ENCODE measurements around the gene CHMP4B. TPM values are rescaled to one million over a fixed set of nuclear protein-coding genes. Genes with fewer than 3 reads are reported as not detected.

Gene CHMP4B
- total RNA-seq, 1 experiment from 2014 or later = 47.9 TPM

DNA sequence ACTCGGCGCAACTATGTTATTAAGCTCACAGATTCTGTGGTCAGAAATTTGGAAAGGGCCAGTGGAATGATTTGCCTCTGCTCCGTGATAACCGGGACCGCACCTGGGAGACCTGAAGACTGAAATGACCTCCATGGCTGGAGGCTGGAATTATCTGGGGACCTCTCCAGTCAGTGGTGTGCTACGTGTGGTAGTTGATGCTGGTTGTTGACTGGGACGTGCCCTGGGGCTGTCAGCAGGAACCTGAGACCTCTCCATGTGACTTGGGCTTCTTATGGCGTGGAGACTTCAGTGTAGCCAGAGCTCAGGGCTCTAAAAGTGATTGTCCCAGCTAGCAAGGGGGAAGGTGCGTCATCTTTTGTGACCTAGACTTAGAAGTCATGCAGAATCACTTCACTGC, 50.3 kb downstream of the CHMP4B start:
- H3K4me3 ChIP-seq = no peak overlapping the region
- no peak for DNase-seq (ENCODE audit: low read depth in 1 of 2, low spot score in 2 of 2)
- peaks cover 6% of the 10 kb centered on the region; the same call in 1 of the 2 replicates for H3K36me3 ChIP-seq
- no peaks in the 10 kb centered on the region for H3K27me3 ChIP-seq (replicated peaks)
- H3K4me1 ChIP-seq (replicated peaks) = peaks cover 10% of the 10 kb centered on the region
- no peaks in the 10 kb centered on the region for H3K9me3 ChIP-seq (replicated peaks)
- H3K27ac ChIP-seq = no peak overlapping the region

DNA sequence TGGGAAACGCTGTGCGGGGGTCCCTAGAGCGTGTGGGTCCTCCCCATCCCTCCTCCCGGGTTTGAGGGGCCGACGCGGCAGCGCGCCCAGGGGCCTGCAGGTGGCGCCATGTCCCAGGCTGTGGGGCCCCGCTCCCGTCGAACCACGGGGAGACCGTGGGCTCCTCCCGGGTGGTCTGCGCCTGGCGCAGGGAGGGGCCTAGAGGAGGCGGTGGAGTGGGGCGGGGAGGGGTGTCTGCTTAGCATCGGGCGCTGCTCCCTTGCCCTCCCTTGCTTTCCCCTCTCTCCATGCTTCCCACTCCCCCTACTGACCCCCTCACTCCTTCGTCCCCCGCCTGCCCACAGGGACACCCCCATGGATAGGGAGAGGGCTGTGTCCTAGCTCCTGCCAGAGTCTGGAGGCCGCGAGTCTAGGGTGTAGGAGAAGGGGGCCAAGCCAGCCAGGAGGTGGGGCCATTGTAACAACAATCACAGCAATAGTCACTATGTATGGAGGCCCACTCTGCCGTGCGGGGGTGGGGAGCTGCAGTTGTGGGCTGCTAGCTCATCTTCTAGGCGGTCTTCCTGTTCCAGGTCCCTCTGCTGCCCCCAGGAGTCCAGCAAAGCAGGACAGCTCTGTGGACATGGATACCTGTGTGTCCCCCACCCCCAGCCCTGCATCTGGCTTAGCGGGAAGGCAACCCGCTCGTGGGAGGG, 51.7 kb downstream of the CHMP4B start:
- peaks cover 10% of the 10 kb centered on the region for H3K4me1 ChIP-seq (replicated peaks)
- no peaks in the 10 kb centered on the region for H3K36me3 ChIP-seq
- peak; percentile 61 to 86 for DNase-seq (ENCODE audit: low read depth in 1 of 2, low spot score in 2 of 2)
- H3K4me3 ChIP-seq = peak overlapping the region; percentile 11; the same call in 1 of the 2 replicates
- no peak overlapping the region for H3K27ac ChIP-seq
- no peaks in the 10 kb centered on the region for H3K27me3 ChIP-seq (replicated peaks)
- no peaks in the 10 kb centered on the region for H3K9me3 ChIP-seq (replicated peaks)

DNA sequence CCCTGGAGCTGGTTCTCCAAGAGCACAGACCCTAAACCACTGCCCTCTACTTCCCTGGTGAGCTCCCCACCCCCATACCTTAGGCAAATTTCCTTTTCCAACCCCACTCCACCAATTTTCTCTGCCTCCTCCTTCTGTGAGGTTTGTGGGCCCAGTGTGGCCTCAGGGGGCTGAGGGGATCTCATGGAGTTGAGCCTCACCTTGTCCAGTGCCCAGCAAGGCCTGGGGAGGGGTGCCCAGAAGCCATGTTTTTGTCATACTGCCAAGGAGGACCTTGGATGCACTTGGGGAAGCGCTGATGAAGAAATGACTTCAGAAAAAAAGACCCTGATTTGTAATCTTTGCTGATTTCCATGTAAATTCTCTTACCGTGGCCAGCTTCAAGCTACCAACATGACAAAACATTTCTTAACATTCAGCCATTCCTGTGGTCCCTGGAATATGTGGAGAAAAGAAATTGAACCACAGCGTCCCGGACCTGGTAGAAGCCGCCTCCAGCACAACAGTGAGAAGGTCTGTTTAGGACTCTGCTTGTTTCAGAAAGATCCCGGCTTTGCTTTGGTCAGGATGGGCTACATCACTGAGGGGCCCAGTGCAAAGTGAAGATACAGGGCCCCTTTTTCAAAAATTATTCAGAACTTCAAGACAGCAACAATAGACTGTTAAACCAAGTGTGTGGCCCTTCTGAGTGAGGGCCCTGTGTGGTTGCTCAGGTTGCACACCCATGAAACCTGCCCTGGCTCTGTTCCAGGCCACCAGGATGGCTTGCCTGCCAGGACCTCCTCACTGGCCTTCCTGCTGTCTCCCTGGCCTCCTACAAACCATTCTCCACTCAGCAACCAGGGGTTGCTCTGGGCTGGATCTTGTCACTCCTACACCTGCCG, 52.5 kb downstream of the CHMP4B start:
- H3K4me1 ChIP-seq (replicated peaks) = peaks cover 10% of the 10 kb centered on the region
- no peaks in the 10 kb centered on the region for H3K36me3 ChIP-seq
- no peaks in the 10 kb centered on the region for H3K27me3 ChIP-seq (replicated peaks)
- no peak for DNase-seq (ENCODE audit: low read depth in 1 of 2, low spot score in 2 of 2)
- no peak overlapping the region for H3K27ac ChIP-seq
- H3K4me3 ChIP-seq = no peak overlapping the region
- no peaks in the 10 kb centered on the region for H3K9me3 ChIP-seq (replicated peaks)

DNA sequence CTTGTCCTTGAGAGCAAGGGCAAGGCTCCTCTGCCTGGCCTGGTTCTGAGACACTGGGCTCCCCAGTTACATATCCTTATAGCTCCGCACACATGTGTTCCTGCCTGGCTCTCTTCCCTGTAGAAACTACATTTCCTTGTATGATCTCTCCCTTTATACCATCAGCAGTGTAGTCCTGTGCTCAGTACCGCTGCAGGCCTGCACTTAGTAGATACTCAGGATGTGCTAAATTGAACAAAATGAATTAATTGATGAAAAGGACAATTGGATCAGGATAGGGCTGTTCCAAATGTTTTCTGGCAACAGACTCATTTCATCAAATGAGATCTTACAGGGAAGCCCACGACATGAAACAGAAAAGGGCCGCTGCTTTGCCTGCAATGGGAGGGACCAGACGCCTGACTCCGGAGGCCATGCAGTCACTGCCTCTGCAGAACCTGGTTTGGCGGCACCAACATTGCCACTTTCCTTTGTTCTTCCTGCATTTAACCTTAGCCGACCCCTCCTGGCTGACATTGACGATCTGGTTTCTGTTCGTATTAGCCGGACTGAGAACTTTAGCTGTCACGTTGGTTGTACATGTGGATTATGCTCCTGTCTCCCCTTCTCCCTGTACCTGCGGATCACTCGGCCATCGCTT, 53.3 kb downstream of the CHMP4B start:
- H3K27ac ChIP-seq = no peak overlapping the region
- no peaks in the 10 kb centered on the region for H3K9me3 ChIP-seq (replicated peaks)

DNA sequence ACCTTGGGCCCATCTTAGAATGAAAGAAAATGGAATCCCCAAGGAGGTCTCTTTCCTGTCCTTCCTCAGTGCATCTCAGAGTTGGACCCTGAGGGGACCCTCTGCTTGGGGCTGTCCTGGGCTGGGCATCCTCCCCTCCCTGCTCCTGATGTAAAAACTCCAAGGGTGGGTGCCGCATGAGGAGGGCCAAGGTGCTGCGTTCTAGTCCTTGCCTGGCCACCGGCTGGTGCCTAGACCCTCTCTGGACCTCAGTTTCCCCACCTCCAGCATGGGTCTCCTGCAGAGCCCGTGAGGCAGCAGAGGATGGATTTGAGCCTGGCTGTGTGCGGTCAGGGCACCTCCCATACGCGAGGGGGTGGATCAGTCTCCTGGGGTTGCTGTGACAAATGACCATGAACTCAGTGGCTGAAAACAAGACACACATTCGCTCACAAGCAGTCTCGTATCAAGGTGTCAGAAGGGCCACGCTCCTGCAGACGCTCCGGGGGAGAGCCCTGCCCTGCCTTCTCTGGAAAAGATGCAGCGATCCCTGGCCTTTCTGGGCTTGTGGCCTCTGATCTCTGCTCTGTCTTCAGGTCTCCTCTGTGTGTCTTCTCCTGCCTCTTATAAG, 54.7 kb downstream of the CHMP4B start:
- no peak overlapping the region for H3K27ac ChIP-seq
- H3K36me3 ChIP-seq = no peaks in the 10 kb centered on the region
- no peaks in the 10 kb centered on the region for H3K9me3 ChIP-seq (replicated peaks)
- H3K4me1 ChIP-seq (replicated peaks) = peaks cover 10% of the 10 kb centered on the region
- H3K4me3 ChIP-seq = no peak overlapping the region
- DNase-seq (ENCODE audit: low read depth in 1 of 2, low spot score in 2 of 2) = no peak
- no peaks in the 10 kb centered on the region for H3K27me3 ChIP-seq (replicated peaks)

More for the DNA sequence above, 53.3 kb downstream of the CHMP4B start:
- no peaks in the 10 kb centered on the region for H3K36me3 ChIP-seq
- no peak for DNase-seq (ENCODE audit: low read depth in 1 of 2, low spot score in 2 of 2)
- H3K27me3 ChIP-seq (replicated peaks) = no peaks in the 10 kb centered on the region
- H3K4me3 ChIP-seq = no peak overlapping the region
- peaks cover 10% of the 10 kb centered on the region for H3K4me1 ChIP-seq (replicated peaks)

DNA sequence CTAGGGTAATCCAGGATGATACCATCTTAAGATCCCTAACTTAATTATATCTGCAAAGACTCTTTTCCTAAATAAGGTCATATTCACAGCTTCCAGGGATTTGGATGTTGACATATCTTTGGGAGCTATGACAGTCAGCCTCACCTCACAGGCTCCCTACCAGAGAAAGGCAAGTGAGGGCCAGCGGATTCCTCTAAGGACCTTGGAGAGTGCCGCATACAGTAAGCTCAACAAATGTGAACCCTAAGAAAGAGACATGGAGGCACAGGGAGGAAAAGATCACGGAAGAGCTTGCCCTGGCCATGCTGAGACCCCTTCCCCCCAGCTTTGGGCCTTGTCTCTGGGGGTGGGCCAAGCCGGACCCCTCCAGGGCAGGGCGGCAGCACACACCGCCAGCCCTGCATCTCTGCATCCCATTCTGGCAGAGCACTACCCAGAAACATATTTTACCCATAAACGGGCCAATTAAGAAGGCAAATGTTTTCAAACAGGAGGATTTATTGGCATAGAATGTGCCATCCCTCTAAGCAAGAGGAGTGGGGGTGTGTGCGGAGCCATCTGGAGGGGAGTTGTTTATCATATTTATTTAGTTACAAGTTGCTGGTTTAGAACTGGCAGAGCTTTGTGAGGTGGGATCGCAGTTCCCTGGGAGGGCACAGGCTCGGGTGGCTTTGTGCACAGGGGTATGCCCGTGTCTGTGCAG, 55.4 kb downstream of the CHMP4B start:
- DNase-seq (ENCODE audit: low read depth in 1 of 2, low spot score in 2 of 2) = no peak
- Histone ChIP-seq H3K36me3 (no peaks in the 10 kb centered on the region), H3K9me3 (replicated peaks) (no peaks in the 10 kb centered on the region), H3K27me3 (replicated peaks) (no peaks in the 10 kb centered on the region), H3K4me1 (replicated peaks) (peaks cover 16% of the 10 kb centered on the region), H3K4me3 (no peak overlapping the region), H3K27ac (no peak overlapping the region)

DNA sequence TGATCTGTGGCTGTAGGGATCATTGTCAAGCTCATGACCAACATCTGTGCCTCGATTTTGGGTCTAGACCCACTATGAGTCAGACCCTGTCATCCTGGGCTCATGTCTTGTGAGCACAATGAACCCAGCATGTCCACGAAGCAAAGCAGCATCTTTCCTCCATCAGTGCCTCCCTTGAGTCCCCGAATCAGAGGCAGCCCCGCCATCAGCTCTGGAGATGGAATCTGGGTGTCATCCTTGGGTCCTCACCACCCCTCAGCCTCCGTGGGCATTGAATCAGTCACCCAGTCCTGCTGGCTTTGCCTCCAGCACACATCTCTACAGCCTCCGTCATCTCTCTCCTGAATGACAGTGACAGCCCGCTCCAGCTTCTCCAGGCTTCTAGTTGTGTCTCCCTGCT, 56.9 kb downstream of the CHMP4B start:
- no peak overlapping the region for H3K4me3 ChIP-seq
- no peaks in the 10 kb centered on the region for H3K36me3 ChIP-seq
- DNase-seq (ENCODE audit: low read depth in 1 of 2, low spot score in 2 of 2) = no peak
- H3K27ac ChIP-seq = no peak overlapping the region
- H3K9me3 ChIP-seq (replicated peaks) = no peaks in the 10 kb centered on the region
- no peaks in the 10 kb centered on the region for H3K27me3 ChIP-seq (replicated peaks)
- peaks cover 8% of the 10 kb centered on the region for H3K4me1 ChIP-seq (replicated peaks)

DNA sequence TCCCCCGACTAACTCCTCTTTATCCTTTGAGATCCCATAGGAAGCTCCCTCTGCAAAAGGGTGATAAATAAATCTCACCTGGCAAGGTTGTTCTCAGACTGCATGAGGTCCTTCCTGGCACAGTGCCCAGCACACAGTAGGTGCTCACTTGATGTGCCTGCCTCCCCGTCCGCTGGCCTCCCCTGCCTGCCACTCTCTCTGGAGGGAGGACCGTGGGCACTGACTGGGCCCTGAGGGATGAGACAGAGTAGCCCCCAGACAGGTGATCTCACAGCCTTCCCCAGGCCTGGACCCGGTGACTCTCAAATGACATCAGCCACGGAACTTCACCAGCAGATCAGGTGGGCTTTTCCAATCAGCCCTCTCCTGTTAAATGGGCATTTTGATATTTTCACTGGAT, 57.4 kb downstream of the CHMP4B start:
- H3K4me1 ChIP-seq (replicated peaks) = peaks cover 6% of the 10 kb centered on the region; the same call in 1 of the 2 replicates
- H3K36me3 ChIP-seq = no peaks in the 10 kb centered on the region
- no peaks in the 10 kb centered on the region for H3K9me3 ChIP-seq (replicated peaks)
- DNase-seq (ENCODE audit: low read depth in 1 of 2, low spot score in 2 of 2) = no peak
- H3K27ac ChIP-seq = no peak overlapping the region
- no peaks in the 10 kb centered on the region for H3K27me3 ChIP-seq (replicated peaks)
- H3K4me3 ChIP-seq = no peak overlapping the region

DNA sequence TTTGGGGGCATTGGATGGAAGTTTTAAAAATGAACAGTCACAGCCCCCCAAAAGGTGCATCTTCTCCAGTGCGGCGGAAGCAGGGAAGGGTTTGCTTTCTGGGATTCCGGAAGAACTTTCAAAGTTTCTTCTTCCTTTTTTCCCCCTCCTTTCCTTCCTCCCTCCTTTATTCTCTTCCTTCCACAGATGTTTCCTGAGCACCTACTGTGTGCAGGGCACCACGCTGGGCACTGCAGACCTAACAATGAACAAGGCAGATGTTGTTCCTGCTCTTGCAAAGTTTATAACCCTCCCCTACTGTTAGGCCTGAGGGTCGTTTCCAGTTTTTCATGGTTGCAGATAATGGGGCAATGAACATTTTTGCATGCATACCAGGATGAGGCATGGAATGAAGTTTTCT, 58.1 kb downstream of the CHMP4B start:
- H3K9me3 ChIP-seq (replicated peaks) = no peaks in the 10 kb centered on the region
- DNase-seq (ENCODE audit: low read depth in 1 of 2, low spot score in 2 of 2) = no peak
- no peaks in the 10 kb centered on the region for H3K36me3 ChIP-seq
- H3K27me3 ChIP-seq (replicated peaks) = no peaks in the 10 kb centered on the region
- H3K4me3 ChIP-seq = no peak overlapping the region
- peaks cover 6% of the 10 kb centered on the region; the same call in 1 of the 2 replicates for H3K4me1 ChIP-seq (replicated peaks)
- H3K27ac ChIP-seq = no peak overlapping the region

DNA sequence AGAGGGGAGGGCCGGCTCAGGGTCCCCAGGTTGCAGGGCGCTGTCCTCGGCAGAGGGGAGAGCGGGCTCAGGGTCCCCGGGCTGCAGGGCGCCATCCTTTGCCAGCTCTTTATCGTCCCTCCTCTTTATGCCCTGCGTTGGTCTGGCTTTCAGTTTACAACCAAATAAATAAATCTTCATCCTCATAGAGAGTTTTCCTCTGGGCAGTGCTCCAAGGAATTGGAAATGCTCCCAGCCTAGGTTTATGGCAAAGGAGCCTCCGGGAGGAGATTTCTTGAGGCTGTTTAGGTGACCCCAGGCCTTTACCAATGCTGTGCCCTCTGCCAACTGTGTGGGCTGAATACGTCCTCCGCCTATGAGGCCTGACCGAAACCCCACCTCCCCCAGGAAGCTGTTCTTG, 60.2 kb downstream of the CHMP4B start:
- Histone ChIP-seq H3K4me1 (replicated peaks) (peaks cover 6% of the 10 kb centered on the region; the same call in 1 of the 2 replicates), H3K27me3 (replicated peaks) (no peaks in the 10 kb centered on the region), H3K9me3 (replicated peaks) (no peaks in the 10 kb centered on the region), H3K36me3 (no peaks in the 10 kb centered on the region), H3K27ac (no peak overlapping the region), H3K4me3 (no peak overlapping the region)
- DNase-seq (ENCODE audit: low read depth in 1 of 2, low spot score in 2 of 2) = no peak

DNA sequence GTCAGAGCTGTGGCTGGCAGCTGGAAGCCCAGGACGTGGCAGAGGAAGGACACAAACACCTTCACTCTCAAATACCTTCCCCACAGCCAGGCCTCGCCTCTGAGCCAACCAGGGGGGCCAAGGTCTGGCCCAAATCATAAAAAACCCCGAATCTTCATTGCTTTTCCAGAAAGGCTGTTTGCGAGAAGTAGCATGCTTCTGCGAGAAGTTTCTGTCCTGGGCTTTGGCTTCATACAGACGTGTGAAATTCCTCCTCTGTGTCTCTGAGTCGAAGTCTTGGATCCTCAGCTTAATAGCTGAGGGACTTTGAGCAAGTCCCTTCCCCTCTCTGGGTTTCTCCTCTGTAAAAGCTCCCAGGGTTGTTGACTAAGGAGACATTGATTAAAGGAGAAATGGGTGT, 63.0 kb downstream of the CHMP4B start:
- no peak overlapping the region for H3K4me3 ChIP-seq
- no peak for DNase-seq (ENCODE audit: low read depth in 1 of 2, low spot score in 2 of 2)
- H3K9me3 ChIP-seq (replicated peaks) = peaks cover 1% of the 10 kb centered on the region; the same call in 1 of the 2 replicates
- H3K4me1 ChIP-seq (replicated peaks) = peaks cover 6% of the 10 kb centered on the region; the same call in 1 of the 2 replicates
- no peaks in the 10 kb centered on the region for H3K36me3 ChIP-seq
- no peak overlapping the region for H3K27ac ChIP-seq
- no peaks in the 10 kb centered on the region for H3K27me3 ChIP-seq (replicated peaks)

DNA sequence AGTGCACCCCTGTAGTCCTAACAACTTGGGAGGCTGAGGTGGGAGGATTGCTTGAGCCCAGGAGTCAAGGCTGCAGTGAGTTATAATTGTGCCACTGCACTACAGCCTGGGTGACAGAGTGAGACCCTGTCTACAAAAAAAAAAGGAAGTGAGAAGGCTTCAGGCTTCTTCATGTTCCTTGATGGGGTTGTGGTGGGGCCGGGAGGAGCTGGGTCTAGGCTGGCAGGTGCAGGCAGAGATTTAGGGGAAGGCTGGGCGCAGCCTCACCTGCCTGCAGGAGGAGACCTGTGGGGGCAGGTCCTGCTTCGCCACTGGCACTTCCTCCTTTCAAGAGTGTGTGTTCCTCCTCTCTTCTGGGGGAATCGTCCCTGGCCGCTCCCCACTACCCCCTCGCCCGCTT, 63.9 kb downstream of the CHMP4B start:
- H3K4me3 ChIP-seq = no peak overlapping the region
- no peaks in the 10 kb centered on the region for H3K36me3 ChIP-seq
- no peak for DNase-seq (ENCODE audit: low read depth in 1 of 2, low spot score in 2 of 2)
- peaks cover 3% of the 10 kb centered on the region; the same call in 1 of the 2 replicates for H3K9me3 ChIP-seq (replicated peaks)
- no peak overlapping the region for H3K27ac ChIP-seq
- peaks cover 6% of the 10 kb centered on the region; the same call in 1 of the 2 replicates for H3K4me1 ChIP-seq (replicated peaks)
- H3K27me3 ChIP-seq (replicated peaks) = no peaks in the 10 kb centered on the region

DNA sequence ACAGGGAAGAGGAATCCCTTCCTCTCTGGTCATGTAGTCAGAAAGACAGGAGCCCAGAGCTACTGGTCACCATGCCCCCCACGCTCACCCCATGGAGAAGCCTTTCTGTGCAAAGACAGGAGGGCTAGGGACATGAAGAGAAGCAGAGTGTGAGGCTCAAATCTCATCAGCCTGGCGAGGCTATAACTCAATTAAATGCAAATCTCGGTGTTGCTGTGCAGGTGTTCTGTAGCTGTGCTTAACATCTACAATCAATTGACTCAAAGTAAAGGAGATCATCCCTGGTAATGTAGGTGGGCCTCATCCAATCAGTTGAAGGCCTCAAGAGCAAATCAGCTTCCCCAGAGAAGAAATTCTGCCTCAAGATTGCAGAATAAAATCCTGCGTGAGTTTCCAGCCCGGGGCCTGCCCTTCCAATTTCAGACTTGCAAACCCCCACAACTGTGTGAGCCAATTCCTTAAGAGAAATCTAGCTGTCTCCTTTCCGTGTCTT, 64.4 kb downstream of the CHMP4B start:
- no peak for DNase-seq (ENCODE audit: low read depth in 1 of 2, low spot score in 2 of 2)
- H3K36me3 ChIP-seq = no peaks in the 10 kb centered on the region
- H3K27me3 ChIP-seq (replicated peaks) = no peaks in the 10 kb centered on the region
- no peak overlapping the region for H3K27ac ChIP-seq
- H3K4me3 ChIP-seq = no peak overlapping the region
- peaks cover 3% of the 10 kb centered on the region; the same call in 1 of the 2 replicates for H3K9me3 ChIP-seq (replicated peaks)
- H3K4me1 ChIP-seq (replicated peaks) = peaks cover 6% of the 10 kb centered on the region; the same call in 1 of the 2 replicates
